Bronchial epithelial cell (primary cell): ENCODE data around the gene URAD. TPM values are rescaled to one million over a fixed set of nuclear protein-coding genes. Genes with fewer than 3 reads are reported as not detected.
"Not testable (repeated sequence)": the region's sequence is repeated elsewhere in the genome, so short reads cannot be mapped to it uniquely, and the experiment has no call there.

Experiments used
- DNase-seq: peaks from one replicate; pipeline ENCODE4 v3.0.0-alpha.2; 2010; ENCODE audit warnings: low read depth
- FAIRE-seq: peaks from 2 replicates; lab custom pipeline; 2011; peaks lifted over from hg19 to GRCh38; lab: Jason Lieb, UNC
- H3K27me3 ChIP-seq: 2 replicates; pipeline ENCODE4 v1.5.1; 2011; ENCODE audit warnings: low read length; ENCODE audit not compliant: control insufficient read depth, insufficient read depth
- H3K36me3 ChIP-seq: 2 replicates; pipeline ENCODE4 v1.5.1; 2011; ENCODE audit warnings: low read length; ENCODE audit not compliant: control insufficient read depth, insufficient read depth
- H3K4me3 ChIP-seq: 2 replicates; pipeline ENCODE4 v1.5.1; 2011; ENCODE audit warnings: mild to moderate bottlenecking, low read depth, low read length, control low read depth
- CTCF ChIP-seq: IDR thresholded peaks from 2 replicates; pipeline ENCODE4 v1.5.1; 2011; ENCODE audit warnings: mild to moderate bottlenecking, moderate library complexity, low read length, control low read depth, inconsistent platforms; ENCODE audit not compliant: insufficient read depth, severe bottlenecking
- total RNA-seq: library from RNA; depleted of rRNA; stranded (reverse); fragments of >200 nt; gene quantifications from 2 replicates; pipeline ENCODE4 v1.2.1, GENCODE V29; 2014

The URAD gene
- total RNA-seq, 1 donor from 2014 or later, result not detected

GRCh38 chr13:27964741-27965323, 23.7 kb downstream of the URAD start:
- peaks cover 61% of the 10 kb centered on the region for H3K27me3 ChIP-seq
- no peak for DNase-seq

GRCh38 chr13:27964206-27964605, 24.3 kb downstream of the URAD start:
- H3K4me3 ChIP-seq, DNase-seq, FAIRE-seq, H3K36me3 ChIP-seq: not testable (repeated sequence)
- H3K27me3 ChIP-seq, result peaks cover 59% of the 10 kb centered on the region

More at GRCh38 chr13:27964741-27965323, 23.7 kb downstream of the URAD start:
- H3K4me3 ChIP-seq, result no peak overlapping the region
- no peak for FAIRE-seq
- no peak for TF ChIP-seq CTCF
- no peaks in the 10 kb centered on the region for H3K36me3 ChIP-seq

- no peak for TF ChIP-seq CTCF
- no peak for FAIRE-seq
- H3K27me3 ChIP-seq, result peaks cover 58% of the 10 kb centered on the region
- H3K36me3 ChIP-seq, result no peaks in the 10 kb centered on the region
- no peak for DNase-seq
- H3K4me3 ChIP-seq, result no peak overlapping the region
These were observed 25.0 kb downstream of the URAD start for GRCh38 chr13:27963491-27963890.

- Histone ChIP-seq H3K27me3 (peaks cover 56% of the 10 kb centered on the region), H3K4me3 (no peak overlapping the region), H3K36me3 (no peaks in the 10 kb centered on the region)
- FAIRE-seq (no peak), DNase-seq (no peak)
- no peak for TF ChIP-seq CTCF
These were observed 25.5 kb downstream of the URAD start for GRCh38 chr13:27962982-27963381.

GRCh38 chr13:27962128-27962841, 26.2 kb downstream of the URAD start:
- H3K27me3 ChIP-seq, result peaks cover 50% of the 10 kb centered on the region
- H3K4me3 ChIP-seq, result no peak overlapping the region
- DNase-seq (no peak), FAIRE-seq (no peak)
- no peaks in the 10 kb centered on the region for H3K36me3 ChIP-seq
- TF ChIP-seq CTCF, result no peak

GRCh38 chr13:27961227-27962085, 27.0 kb downstream of the URAD start:
- no peak for DNase-seq
- TF ChIP-seq CTCF, result no peak
- FAIRE-seq, result no peak
- peaks cover 46% of the 10 kb centered on the region for H3K27me3 ChIP-seq
- H3K4me3 ChIP-seq, result no peak overlapping the region
- no peaks in the 10 kb centered on the region for H3K36me3 ChIP-seq
